ENCODE data around the gene OR4D11.

Gene OR4D11

DNA sequence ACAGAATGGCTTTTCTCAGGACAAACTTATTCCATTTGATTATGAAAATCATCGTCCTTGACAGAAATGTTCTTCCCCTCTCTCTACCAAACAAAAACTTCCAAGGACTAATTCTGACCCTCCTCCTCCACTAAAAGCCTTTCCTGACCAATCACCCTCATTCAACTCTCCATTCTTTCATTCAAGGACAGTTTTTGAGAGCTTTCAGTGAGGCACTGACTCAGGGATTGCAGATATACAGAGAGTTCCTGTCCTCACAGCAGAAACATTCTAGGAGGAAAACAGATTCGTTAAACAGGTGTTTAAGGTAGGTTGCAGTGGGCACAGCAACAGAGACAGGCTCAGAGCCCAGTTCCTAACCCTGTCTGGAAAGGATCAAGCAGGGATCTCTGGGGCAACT is 49.5 kb downstream of the OR4D11 start:
- Histone ChIP-seq H3K27me3 (ENCODE audit: insufficient read depth, low read length) (no peaks in the 10 kb centered on the region), H3K4me1 (ENCODE audit: insufficient read depth, low read length) (peaks cover 11% of the 10 kb centered on the region), H3K9me3 (ENCODE audit: low read length) (no peaks in the 10 kb centered on the region), H3K36me3 (ENCODE audit: insufficient read depth, low read length) (no peaks in the 10 kb centered on the region), H3K4me3 (ENCODE audit: low read length) (no peak overlapping the region), H2AFZ (ENCODE audit: low read depth, low read length) (no peak overlapping the region)

DNA sequence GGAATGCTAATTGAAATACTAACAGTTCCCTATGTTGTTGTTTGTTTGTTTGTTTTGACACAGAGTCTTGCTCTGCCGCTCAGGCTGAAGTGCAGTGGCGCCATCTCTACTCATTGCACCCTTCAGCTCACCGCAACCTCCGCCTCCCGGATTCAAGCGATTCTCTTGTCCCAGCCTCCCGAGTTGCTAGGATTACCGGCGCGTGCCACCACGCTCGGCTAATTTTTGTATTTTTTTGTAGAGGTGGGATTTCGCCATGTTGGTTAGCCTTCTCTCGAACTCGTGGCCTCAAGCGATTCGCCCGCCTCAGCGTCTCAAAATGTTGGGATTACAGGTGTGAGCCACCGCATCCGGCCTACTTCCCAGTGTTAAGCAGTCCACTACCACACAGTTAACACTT is 49.9 kb downstream of the OR4D11 start:
- Histone ChIP-seq H3K36me3 (ENCODE audit: insufficient read depth, low read length) (no peaks in the 10 kb centered on the region), H2AFZ (ENCODE audit: low read depth, low read length) (no peak overlapping the region), H3K4me1 (ENCODE audit: insufficient read depth, low read length) (peaks cover 11% of the 10 kb centered on the region), H3K4me3 (ENCODE audit: low read length) (no peak overlapping the region), H3K27me3 (ENCODE audit: insufficient read depth, low read length) (no peaks in the 10 kb centered on the region), H3K9me3 (ENCODE audit: low read length) (no peaks in the 10 kb centered on the region)

Data from neuron (in vitro differentiated cells).